ENCODE results near the gene TBCB.
A peak's percentile ranks its signal among the peaks of the same experiment; 100 is the strongest.
"Not testable (repeated sequence)": the region's sequence is repeated elsewhere in the genome, so short reads cannot be mapped to it uniquely, and the experiment has no call there.

TBCB gene

GRCh38 chr19:36103040-36103626 is 12.1 kb upstream of the TBCB start:
- no peak for DNase-seq

GRCh38 chr19:36103842-36104552 is 11.3 kb upstream of the TBCB start:
- peak; percentile 78 for DNase-seq

GRCh38 chr19:36106441-36106840 is 8.8 kb upstream of the TBCB start:
- DNase-seq: no peak

GRCh38 chr19:36106991-36107390 is 8.3 kb upstream of the TBCB start:
- no peak for DNase-seq

- no peak for DNase-seq
Measured at GRCh38 chr19:36108684-36109083, 6.6 kb upstream of the TBCB start.

GRCh38 chr19:36110487-36111199 is 4.6 kb upstream of the TBCB start, which contains the start of gene OVOL3:
OVOL3 (plus strand) TSS chr19:36111143; CDS start chr19:36111203, 60 bp downstream.
- no peak for DNase-seq

DNA sequence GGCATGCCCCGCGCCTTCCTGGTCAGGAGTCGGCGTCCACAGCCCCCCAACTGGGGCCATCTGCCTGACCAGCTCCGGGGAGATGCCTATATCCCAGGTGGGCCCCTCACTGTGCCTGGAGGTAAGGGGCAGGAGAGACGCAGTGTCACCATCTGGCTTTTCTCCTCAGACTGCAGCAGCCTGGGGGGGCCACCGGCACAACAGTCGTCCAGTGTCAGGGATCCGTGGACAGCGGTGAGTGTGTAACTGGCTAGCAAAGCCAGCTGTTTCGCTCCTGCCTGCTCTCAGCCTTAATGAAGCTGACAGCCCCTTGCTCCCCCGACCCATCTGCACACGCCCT is 4.1 kb upstream of the TBCB start:
- no peak for DNase-seq

GRCh38 chr19:36112678-36113077 is 2.6 kb upstream of the TBCB start:
- no peak for DNase-seq

DNA sequence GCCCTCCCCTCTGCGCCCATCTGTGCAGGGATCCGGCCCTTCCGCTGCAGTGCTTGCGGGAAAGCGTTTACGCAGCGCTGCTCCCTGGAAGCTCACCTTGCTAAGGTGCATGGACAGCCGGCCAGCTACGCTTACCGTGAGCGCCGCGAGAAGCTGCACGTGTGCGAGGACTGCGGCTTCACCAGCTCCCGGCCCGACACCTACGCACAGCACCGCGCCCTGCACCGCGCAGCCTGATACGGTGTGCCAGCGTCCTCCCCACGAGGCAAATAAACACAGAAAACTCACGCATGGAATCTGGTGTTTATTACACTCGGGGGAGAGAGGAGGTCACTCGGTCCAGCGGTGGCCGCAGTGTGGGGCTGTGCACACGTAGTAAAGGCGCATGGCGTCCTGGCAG is 1.8 kb upstream of the TBCB start:
- no peak for DNase-seq

DNA sequence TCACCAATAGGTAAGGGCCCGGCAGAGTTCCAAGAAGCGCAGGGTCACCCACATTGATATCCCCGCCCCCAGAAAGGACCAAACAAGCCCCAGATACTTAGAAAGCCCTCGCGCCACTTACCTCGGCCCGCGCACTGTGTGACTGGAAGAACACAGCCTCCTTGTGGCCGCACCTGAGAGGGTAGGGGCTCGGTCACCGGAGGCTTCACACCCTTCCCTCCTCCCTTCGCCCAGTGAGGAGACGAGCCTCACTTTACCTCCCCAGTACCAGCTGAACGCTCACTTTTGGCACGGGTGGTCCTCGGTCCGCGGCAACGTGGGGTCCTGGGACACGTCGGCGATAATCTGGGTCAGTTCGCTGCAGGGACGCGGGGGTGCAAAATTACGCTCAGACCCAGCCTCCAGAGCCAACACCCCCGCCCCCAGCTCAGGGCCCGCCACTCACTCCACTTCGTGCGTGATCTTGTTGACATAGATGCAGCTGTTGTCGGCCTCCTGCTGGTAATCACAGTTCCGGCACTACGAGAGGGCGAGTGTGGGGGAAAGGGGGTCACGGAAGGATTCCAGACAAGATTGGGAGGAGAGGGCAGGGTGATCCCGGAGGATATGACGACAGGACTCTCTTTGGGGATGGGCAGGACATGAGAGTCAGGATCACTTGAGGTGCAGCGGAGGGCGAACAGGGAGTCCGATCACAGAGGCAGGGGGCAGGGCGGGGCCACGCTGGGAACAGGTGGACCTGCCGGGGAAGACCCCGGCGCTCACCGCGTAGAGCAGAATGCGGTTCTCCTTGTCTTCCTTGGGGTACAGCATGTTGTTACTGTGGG is 1.2 kb upstream of the TBCB start:
- peak; percentile 66 for DNase-seq

- peak; percentile 100 for DNase-seq
Measured at GRCh38 chr19:36114721-36115452, 381 bp upstream of the TBCB start, which contains the start of gene POLR2I. POLR2I (minus strand) TSS chr19:36114875; CDS start chr19:36114856, 19 bp downstream.

- DNase-seq: no peak
Measured at GRCh38 chr19:36116344-36116637, 1.0 kb downstream of the TBCB start.

DNA sequence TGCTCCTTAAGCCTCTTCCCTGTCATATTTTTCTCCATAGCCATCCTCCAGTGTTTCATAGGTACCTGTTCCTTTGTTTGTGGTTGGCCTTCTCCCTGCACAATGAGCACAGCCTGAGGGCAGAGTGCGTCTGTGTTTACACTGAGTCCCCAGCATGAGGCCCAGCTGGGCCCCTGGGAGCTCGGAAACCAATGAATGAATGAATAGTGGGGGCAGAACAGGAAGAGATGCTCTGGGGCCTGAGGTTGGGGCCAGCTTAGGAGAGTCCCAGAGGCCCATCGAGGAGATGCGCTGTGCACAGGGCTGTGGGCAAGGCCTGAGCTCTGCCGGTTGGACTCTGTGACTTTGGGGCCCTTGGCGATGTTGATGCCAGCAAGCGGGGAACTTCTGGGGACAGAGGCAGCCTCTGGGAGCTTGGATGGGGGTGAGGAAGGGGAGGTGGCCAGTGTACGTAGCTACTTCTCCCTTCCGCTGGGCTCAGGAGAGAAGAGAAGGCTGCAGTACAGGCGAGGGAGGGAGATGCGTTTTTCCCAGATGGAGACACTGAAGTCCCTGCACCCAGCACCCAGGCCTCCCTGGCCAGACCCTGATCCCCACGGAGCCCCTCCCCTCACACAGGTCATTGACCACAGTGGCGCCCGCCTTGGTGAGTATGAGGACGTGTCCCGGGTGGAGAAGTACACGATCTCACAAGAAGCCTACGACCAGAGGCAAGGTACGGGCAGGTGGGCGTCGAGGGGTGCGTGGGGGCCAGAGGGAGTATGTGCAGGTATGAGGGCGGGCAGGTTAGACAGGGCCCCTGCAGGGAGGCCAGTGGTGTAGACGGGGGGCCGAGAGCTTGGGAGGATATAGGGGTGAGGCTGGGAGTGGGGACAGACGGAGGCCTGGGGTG is 5.1 kb downstream of the TBCB start:
- DNase-seq: no peak

- DNase-seq: no peak
Measured at GRCh38 chr19:36120984-36121358, 5.7 kb downstream of the TBCB start.

DNA sequence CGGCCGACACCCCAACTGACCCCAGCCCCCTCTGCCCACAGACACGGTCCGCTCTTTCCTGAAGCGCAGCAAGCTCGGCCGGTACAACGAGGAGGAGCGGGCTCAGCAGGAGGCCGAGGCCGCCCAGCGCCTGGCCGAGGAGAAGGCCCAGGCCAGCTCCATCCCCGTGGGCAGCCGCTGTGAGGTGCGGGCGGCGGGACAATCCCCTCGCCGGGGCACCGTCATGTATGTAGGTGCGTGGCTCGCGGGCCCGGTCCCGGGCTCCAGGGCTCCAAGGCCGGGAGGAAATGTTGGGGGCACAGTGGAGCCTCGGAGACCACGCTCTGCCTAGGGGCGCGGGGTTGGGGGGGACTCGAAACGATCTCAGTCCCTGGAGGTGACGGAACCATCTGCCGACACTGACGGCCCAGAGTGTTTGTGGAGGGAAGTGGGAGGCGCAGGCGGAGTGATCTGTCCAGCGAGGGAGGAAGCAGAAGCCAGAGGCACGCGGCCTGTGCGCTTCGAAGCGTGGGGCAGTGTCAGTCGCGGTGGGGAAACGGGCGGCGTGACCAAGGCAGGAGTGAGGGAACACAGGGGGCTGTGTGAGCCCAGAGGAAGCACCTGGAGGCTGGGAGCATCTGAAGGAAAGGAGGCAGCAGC is 6.3 kb downstream of the TBCB start:
- no peak for DNase-seq

DNA sequence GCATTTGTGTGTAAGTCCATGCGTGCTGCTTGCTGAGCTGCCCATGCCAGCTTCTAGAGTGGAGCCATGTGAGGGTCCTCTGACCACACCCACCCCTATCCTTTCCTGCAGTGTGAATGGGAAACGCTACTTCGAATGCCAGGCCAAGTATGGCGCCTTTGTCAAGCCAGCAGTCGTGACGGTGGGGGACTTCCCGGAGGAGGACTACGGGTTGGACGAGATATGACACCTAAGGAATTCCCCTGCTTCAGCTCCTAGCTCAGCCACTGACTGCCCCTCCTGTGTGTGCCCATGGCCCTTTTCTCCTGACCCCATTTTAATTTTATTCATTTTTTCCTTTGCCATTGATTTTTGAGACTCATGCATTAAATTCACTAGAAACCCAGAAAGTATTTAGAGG is 10.3 kb downstream of the TBCB start:
- DNase-seq: no peak

GRCh38 chr19:36128392-36128736 is 13.1 kb downstream of the TBCB start:
- DNase-seq: no peak

- DNase-seq: not testable (repeated sequence)
Measured at GRCh38 chr19:36131221-36131620, 16.0 kb downstream of the TBCB start.

- DNase-seq: not testable (repeated sequence)
Measured at GRCh38 chr19:36134867-36135266, 19.6 kb downstream of the TBCB start.

DNA sequence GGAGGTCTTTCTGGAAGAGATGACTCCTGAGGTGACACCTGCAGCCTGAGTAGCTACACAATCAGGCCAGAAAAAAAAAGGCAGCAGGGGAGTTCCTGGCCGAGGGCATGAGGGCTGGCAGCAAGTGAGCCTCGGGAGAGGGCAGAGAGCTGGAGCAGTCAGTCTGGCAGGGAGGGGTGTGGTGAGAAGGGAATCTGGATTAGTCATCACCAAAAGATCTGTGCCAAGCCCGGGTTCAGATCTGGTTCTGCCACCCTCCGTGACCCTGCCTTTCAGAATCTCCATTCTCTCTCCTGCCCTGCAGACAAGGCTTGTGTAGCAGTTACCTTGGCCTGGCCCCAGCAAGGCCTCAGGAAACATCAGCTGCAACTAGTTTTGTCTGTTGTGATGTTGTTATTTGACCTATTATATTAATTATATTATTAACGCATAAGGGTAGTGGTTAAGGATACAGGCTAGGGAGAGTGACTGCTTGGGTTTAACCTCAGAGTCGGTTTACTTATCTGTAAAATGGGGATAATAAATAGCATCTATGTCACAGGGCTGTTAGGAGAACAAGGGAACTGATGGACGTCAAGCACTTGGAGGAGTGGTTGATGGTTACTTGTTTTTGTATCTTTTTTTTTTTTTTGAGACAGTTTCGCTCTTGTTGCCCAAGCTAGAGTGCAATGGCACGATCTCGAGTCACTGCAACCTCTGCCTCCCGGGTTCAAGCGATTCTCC is 21.9 kb downstream of the TBCB start:
- peak; percentile 71 for DNase-seq

GRCh38 chr19:36139120-36139472 is 23.8 kb downstream of the TBCB start:
- DNase-seq: no peak
